ENCODE measurements around the gene CILP2.
A peak's percentile ranks its signal among the peaks of the same experiment; 100 is the strongest.

Gene CILP2

DNA sequence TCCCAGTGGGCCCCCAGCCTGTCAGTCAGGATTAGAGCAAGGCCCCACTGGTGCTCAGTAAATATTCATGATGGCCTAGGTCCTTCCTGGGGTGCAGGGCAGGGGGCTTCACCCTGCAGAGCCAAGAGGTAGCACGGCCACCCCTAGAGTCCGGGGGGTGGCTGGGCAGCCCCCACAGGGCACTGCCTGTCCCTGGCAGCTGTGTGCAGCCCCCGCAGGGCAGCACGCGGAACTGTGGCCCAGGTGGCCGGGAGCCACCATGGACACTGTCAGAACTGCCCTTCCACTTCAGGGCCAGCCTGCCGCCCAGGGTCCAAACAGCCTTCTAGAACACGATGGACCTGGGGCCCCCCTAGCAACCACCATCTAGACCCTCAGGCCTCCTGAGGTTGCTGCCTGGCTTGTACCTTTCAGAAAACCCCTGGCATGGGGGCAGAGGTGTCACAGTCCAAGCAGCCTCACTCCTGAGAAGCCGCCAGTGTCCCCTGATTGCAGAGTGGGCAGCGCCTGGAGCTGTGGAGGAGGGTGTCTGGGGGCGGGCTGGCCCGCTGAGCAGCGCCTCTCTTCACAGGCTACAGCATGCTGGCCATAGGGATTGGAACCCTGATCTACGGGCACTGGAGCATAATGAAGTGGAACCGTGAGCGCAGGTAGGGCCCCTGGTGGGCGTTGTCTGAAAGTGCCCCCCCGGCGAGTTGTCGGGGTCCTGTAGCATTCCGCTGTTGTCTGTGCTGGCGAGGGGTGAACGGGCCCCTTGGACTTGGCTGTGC, 12.3 kb upstream of the CILP2 start:
- no peak overlapping the region for H3K4me3 ChIP-seq (ENCODE audit: low read depth, low read length)
- no peak for DNase-seq (ENCODE audit: low read depth)
- in situ Hi-C loops (cut with HindIII; ENCODE audit: low sequenced_read_pairs): no loop called here
- TF ChIP-seq, protein P1, sequence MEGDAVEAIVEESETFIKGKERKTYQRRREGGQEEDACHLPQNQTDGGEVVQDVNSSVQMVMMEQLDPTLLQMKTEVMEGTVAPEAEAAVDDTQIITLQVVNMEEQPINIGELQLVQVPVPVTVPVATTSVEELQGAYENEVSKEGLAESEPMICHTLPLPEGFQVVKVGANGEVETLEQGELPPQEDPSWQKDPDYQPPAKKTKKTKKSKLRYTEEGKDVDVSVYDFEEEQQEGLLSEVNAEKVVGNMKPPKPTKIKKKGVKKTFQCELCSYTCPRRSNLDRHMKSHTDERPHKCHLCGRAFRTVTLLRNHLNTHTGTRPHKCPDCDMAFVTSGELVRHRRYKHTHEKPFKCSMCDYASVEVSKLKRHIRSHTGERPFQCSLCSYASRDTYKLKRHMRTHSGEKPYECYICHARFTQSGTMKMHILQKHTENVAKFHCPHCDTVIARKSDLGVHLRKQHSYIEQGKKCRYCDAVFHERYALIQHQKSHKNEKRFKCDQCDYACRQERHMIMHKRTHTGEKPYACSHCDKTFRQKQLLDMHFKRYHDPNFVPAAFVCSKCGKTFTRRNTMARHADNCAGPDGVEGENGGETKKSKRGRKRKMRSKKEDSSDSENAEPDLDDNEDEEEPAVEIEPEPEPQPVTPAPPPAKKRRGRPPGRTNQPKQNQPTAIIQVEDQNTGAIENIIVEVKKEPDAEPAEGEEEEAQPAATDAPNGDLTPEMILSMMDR (IDR thresholded peaks at IDR 0.05; ENCODE audit: low read depth, low read length, missing control alignments): no peak

DNA sequence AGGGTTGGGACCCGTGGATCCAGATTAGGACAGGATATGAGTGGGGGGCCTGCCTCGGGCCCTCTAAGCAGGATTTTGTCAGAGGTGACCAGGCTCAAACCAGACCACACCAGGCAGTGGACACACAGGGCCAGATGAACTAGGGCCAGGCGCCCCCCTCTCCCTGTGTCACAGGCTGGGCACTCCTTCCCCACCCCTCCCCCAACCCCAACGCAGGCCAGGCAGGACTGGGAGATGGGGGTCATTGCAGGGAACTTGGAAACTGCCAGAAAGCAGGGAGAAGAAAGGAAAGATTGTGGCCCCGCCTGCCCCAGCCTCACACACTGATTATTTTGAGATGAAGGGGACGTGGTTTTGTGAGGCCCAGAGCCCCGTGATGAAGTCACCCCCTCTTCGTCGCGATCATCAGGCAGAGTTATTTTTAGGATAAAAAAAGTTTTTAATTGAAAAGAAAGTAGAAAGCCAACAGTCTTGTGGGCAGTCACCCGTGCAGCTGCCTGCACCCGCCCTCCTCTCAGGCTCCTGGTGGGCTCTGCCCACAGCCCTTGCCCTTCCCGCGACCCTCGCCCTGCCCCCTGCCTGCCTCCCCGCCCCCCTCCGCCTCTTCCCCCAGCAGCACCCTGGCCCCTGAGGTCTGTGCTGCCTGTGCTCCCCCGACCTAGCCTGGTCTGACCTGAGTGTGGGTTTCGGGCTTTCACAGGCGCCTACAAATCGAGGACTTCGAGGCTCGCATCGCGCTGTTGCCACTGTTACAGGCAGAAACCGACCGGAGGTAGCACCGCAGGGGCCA, 11.3 kb upstream of the CILP2 start:
- in situ Hi-C loops (cut with HindIII; ENCODE audit: low sequenced_read_pairs): no loop called here
- no peak for DNase-seq (ENCODE audit: low read depth)
- no peak overlapping the region for H3K4me3 ChIP-seq (ENCODE audit: low read depth, low read length)
- TF ChIP-seq, protein P1 (IDR thresholded peaks at IDR 0.05; ENCODE audit: low read depth, low read length, missing control alignments): no peak

DNA sequence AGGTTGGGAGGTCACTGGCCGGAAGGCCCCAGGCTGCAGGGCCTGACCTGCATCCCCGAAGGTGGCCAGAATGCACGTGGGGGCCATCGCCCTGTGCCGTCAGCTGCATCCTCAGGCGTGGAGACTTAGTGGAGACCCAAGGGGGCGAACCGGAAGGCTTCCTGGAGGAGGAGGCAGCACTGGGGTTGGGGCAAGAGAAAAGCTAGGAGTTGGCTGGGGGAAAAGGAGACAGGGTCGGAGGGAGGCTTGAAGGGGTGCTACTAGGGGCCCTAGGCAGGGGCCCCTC, 10.8 kb upstream of the CILP2 start:
- H3K4me3 ChIP-seq (ENCODE audit: low read depth, low read length): no peak overlapping the region
- in situ Hi-C loops (cut with HindIII; ENCODE audit: low sequenced_read_pairs): no loop called here
- no peak for DNase-seq (ENCODE audit: low read depth)
- TF ChIP-seq, protein P1 (IDR thresholded peaks at IDR 0.05; ENCODE audit: low read depth, low read length, missing control alignments): no peak

DNA sequence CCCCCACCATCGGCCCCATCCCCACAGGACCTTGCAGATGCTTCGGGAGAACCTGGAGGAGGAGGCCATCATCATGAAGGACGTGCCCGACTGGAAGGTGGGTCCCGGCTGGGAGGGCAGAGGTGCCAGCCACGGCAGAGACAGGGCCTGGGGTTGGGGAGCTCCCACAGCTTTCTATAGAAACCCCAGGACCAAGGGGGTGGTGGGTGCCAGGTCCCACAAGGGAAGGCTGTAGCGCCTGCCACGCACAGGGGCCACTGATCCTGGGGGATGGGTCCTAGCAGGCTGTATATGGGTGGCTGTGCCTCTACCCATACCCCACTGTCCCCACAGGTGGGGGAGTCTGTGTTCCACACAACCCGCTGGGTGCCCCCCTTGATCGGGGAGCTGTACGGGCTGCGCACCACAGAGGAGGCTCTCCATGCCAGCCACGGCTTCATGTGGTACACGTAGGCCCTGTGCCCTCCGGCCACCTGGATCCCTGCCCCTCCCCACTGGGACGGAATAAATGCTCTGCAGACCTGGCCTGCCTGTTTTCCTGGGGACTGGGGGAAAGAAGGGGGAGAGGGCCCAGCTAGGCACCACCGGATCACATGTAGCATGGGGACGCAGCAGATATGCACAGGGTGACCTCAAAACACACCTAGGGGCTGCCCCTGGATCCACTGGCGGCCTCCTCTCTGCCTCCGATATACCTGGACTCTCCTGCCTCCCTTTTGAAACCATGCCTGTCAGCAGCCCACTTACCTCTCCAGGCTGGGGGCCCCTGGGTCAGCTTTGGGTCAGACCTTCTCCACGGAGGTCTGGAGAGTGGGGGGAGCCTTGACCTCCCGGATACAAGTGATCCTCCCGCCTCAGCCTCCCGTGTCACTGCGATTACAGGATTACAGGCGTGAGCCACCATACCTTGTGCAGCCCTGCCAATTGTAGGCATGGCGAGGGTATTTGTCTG, 10.1 kb upstream of the CILP2 start:
- TF ChIP-seq, protein P1 (IDR thresholded peaks at IDR 0.05; ENCODE audit: low read depth, low read length, missing control alignments): no peak
- H3K4me3 ChIP-seq (ENCODE audit: low read depth, low read length): no peak overlapping the region
- DNase-seq (ENCODE audit: low read depth): no peak
- in situ Hi-C loops (cut with HindIII; ENCODE audit: low sequenced_read_pairs): no loop called here

DNA sequence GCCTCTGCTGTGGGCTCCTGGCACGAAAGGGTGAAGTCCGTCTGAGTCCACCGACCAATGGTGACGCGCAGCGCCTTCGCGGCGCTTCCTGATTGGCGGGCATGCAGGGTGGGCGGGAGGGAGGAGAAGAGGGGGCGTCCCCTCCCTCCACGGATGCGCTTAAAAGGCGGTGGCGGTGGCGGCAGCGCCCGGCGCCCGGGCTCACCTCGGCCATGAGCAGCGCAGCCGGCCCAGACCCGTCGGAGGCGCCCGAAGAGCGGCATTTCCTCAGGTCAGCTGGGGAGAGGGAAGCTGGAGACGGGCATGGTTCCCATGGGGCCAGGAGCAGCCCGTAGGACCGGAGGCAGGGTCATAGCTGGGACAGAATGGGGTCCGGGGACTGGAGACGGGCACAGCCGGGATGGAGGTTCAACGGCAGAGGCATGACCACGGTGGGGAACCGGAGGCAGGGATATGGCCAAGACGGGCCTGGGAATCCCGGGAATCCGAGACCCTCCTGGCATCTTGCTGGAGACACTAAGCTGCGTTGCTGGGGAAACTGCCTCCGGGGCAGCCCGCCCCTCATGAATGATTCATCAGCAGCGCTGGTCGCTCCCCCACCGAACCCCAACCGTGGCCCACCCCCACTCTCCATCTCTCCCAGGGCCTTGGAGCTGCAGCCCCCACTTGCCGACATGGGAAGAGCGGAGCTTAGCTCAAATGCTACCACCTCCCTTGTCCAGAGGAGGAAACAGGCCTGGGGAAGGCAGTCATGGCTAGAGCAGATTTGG, 9.2 kb upstream of the CILP2 start, which contains the start of gene YJEFN3:
Gene YJEFN3 (plus strand): TSS at position 191 of the 770 bp plus-strand sequence. CDS start 22 bp downstream, at position 213.
- TF ChIP-seq, protein P1 (IDR thresholded peaks at IDR 0.05; ENCODE audit: low read depth, low read length, missing control alignments): no peak
- in situ Hi-C loops (cut with HindIII; ENCODE audit: low sequenced_read_pairs): no loop called here
- DNase-seq (ENCODE audit: low read depth): no peak
- H3K4me3 ChIP-seq (ENCODE audit: low read depth, low read length): peak within 1 kb of the TSS; percentile 1

Data from astrocyte of the cerebellum (primary cell).